HG03039 (cell line): Measurements from ENCODE around the gene NR1I2.

ENCODE experiments used
- ATAC-seq: cut with Tn5 transposase; IDR thresholded peaks from one replicate; pipeline ENCODE4 v1.9.1; 2021; ENCODE audit warnings: mild to moderate bottlenecking, moderate library complexity; ENCODE audit not compliant: unreplicated experiment

Gene NR1I2

DNA sequence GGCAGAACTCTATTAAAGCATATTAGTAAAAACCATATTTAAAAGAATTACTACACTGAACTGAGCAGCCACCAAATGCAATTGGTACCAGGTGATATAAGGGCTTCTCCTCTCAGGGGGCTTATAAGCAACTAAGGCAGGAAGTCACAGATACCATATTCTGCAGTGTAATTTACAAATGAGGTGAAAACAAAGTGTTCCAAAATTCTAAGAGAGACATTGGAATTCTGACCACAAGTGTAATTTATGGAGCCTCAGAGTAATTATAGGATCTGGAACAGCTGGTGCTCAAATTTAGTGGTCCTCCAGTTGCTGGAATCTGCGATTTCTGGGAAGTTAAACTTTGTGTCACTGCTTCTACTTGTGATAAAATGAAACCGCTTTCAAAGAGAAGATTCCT is 3.1 kb upstream of the NR1I2 start:
- no peak for ATAC-seq

DNA sequence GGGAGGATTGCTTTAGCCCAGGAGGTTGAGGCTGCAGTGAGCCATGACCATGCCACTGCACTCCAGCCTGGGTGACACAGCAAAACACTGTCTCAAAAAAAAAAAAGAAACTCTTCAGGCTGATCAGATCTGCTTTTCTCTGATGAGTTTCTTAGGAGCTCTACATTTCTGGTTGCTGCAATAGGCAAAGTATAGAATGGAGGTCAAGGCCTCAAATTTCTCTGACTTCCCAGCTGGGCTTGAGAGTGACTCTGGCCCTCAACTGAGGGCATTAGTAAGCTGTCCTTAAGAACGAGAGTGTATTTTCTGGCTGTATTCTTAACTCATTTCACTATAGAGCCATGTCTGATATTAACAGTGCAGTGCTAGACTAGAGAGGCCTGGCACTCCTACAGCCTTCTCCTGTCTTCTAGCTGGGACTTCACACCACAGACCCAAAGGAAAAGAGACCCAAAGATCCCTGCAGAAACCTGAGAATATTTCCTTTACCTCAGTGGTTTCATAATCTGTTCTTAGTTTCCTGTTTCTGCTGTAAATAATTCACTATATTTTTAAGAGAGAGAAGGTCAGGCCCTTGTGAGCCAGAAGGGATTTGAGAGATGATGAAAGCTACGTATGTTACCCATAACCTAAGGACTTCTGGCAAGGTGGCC is 2.0 kb upstream of the NR1I2 start:
- ATAC-seq: no peak

DNA sequence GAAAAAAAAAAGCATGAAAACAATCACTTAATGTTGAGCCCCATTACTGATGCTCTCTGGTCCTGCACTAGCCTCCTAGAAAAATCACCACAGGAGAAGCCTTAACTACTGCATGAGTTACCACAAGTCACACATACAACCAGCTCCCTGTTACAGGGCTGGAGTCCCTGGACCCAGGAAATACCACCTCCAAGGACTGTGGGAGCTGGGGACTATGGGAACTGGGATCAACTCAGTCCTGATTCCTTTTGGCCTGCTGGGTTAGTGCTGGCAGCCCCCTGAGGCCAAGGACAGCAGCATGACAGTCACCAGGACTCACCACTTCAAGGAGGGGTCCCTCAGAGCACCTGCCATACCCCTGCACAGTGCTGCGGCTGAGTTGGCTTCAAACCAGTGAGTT is 559 bp downstream of the NR1I2 start:
- no peak for ATAC-seq

DNA sequence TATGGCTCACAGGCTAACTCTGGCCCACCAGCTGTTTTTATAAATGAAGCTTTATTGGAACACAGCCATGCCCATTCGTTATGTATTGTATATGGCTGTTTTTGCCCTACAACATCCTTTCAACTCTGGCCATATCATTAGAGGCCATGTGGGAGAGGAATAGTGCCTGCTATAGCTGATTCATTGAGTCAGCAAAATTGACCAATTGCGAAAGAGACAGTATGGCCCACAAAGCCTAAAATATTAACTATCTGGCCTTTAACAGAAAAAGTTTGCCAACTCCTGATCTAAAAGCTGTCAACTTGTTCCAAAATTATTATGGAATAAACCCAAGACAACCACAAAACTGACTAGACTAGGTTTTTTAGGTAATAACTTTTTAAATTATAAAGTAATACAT is 1.4 kb downstream of the NR1I2 start:
- no peak for ATAC-seq

DNA sequence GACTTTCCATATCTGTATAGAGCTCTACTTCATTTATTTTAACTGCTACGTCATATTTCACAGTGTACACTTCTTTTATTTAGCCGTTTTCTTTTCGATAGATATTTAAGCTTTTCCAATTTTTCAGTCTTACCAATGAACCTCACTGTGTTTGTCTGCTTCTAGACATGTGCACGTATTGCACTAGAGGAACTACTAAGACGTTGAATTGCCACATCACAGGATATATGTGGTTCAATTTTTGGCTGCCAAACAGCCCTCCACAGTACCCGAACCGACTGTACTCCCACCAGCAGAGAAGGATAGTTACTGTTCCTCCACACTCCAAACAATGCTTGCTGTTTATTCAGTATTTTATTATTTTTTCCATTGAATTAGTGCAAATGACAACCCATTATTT is 2.0 kb downstream of the NR1I2 start:
- ATAC-seq: no peak

DNA sequence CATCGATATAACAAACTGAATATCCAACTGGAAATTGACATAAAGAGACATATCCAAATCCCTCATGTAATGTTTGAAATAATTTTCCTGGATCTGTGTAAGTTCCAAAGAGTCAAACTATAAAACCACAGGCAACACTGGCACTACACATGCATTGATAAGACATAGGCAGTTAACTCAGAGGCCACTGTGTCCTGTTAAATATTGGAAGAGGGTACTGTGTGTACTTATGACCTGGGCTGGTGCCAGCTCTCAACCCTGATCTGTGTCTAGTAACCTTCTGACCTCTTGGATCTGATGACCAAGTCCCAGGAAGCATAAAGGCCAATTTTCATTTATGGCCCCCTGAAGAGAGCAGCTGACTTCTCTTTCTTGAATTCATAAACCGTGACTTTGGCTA is 4.5 kb downstream of the NR1I2 start:
- ATAC-seq: no peak

DNA sequence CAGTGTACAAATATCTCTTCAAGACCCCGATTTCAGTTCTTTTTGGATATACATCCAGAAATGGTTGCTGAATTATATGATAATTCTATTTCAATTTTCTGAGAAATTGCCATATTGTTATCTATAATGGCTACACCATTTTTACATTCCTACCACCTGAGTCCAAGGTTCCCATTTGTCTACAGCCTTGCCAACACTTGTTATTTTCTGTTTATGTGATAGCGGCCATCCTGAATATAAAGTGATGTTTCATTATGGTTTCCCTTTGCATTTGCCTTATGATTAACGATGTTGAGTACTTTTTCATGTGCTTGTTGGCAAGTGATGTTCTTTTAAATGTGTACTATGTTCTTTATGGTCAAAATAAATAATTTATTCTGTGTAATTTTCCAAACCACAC is 8.5 kb downstream of the NR1I2 start:
- no peak for ATAC-seq

DNA sequence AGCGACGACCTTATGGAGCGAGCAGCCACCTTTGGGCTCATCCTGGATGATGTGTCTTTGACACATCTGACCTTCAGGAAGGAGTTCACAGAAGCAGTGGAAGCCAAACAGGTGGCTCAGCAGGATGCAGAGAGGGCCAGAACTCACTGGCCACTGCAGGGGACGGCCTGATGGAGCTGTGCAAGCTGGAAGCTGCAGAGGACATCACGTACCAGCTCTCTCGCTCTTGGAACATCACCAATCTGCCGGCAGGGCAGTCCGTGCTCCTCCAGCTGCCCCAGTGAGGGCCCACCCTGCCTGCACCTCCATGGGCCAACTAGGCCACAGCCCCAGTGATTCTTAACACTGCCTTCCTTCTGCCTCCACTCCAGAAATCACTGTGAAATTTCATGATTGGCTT is 10.4 kb downstream of the NR1I2 start:
- no peak for ATAC-seq

DNA sequence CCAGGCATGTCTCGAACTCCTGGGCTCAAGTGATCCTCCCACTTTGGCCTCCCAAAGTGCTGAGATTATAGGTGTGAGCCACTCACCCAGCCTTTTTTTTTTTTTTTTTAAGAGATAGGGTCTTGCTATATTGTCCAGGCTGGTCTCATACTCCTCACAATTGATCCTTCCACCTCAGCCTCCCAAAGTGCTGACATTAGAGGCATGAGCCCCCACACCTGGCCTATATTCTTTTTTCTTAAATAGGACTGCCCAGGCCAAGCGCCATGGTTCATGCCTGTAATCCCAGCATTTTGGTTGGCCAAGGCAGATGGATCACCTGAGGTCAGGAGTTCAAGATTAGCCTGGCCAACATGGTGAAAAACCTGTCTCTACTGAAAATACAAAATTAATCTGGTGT is 12.5 kb downstream of the NR1I2 start:
- ATAC-seq: no peak

DNA sequence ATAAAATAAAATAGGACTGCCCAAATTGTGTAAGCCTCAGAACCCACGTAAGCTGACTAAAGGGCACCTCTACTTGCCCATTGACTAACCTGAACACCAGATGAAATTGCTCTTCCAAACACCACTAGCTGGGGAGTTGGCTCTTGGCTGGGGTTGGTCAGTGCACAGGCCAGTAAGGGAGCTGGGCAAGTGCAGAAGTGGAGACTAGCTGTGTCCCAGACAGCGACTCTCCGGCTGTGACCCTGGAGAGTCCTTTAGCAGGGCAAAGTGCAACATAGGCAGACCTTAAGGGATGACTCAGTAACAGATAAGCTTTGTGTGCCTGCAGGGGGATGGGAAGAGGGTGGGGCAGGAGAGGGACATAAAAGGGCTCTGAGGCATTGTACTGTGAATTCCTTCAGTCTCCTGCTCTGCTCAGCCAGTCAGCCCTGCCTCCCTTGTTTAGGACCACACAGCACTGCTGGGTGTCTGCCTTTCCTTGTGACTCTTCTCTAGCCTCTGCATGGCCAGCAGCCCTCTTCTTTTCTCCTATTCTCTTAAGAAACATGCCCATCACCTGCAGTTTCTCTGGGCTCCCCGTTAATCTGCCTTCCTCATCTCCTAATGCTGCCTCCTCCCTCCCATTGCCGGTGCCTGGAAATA is 13.2 kb downstream of the NR1I2 start:
- no peak for ATAC-seq

DNA sequence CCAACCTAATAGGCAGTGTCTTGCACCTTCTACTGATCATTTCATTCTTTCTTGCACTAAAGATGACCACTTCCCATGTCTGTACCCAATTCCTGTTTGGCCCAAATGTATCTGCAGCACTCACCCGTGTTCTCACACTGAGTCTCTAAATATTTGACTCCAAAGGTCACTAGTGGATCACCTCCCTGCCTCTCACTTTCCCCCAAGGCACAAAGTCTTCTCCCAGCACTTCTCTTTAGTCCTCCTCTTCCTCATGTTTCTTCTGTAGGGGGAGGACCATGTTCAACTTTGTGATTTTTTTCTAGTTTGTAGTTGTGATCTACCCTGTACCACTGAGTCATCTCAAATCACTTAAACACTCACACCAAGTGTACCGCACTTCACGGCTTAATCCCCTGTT is 13.9 kb downstream of the NR1I2 start:
- no peak for ATAC-seq

DNA sequence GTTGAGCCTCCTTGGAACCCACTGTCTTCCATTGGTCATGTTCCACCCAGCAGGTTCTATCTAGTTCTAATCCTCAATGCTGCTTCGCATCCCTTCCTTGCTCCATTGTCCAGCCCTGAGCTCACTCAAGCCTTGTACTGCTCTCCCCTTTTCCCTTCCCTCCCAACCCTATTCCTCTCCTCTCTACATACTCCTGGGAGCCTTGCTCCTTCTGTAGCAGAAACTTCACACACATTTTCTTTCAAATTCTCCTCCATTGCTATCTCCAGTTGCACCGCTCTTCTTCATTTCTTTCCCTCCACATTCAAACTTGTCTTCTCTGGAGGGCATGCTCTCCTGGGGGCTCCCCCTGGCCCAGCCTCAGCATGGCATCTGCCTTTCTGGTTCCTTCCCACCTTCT is 14.5 kb downstream of the NR1I2 start:
- ATAC-seq: no peak

DNA sequence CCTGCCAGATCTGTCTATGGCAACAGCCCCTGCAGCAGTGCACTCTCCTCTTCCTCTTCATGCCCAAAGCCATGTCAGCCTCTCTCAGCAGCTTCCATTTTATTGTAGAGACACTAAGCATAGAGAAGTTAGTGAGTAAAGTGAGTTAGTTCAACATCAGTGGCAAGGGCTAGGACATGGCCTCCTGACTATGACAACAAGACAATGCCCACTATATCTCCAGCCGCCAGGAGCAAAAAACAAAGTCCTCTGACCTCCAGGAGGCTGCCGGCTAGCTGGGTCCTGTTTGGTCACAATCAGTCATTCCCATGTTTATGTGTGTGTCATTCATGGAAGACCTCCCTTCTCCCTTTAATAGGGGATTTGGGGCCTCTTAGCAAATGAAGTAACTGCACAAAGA is 14.9 kb downstream of the NR1I2 start:
- no peak for ATAC-seq

DNA sequence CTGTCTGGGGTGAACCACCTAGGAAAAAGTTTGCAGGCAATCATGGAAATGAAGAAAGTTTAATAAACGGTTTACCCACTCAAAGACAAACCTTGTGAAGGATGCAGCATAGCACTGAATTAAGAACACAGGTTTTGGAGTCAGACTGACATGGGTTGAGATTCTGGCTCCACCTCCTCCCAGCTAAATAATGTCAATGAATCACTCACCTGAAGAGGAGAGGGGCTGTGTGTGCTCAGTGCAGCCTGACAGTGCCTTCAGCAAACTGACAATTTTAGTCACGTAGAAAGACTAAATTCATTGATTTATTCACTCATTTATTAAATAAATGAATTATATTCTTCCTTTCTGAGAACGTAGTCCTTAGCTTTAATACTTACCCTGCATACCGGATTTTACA is 18.9 kb downstream of the NR1I2 start:
- no peak for ATAC-seq

DNA sequence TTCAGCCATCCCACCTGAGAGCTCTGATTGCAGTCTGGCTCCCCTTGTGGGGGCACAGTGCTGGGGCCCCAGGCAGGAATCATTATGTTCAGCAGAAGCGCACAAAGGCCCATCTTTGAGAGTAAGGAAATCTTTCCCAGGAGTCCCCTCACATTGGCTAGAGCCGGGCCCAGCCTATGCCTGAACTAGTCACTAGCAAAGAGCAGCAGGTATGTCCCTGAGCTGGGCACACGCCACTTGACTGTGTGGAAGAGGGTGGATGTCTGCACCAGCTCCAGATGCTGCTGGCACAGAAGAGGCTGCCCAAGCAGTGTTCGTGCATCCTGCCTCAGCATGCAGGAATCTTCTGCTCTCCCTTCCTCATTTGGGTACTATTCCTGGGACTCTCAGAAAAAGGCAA is 26.3 kb downstream of the NR1I2 start:
- ATAC-seq: no peak

DNA sequence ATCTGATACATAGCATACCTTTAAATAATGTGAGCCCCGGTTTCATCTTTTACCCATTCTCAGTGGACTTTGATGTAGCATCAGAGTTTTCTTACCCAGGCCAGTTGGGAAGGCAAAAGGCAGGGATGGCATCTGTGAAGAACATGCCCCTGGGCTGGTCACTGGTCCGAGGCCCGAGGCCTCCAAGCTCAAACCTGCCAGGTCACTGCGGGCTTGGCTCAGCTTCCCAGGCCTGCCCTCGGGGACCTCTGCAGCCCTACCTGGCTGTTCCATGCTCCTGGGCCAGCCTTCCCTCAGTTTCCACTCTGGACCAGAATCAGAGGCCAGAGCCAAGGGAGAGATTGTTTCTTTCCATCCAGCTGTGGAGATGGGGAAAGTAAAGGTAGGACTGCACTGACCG is 26.9 kb downstream of the NR1I2 start:
- no peak for ATAC-seq

DNA sequence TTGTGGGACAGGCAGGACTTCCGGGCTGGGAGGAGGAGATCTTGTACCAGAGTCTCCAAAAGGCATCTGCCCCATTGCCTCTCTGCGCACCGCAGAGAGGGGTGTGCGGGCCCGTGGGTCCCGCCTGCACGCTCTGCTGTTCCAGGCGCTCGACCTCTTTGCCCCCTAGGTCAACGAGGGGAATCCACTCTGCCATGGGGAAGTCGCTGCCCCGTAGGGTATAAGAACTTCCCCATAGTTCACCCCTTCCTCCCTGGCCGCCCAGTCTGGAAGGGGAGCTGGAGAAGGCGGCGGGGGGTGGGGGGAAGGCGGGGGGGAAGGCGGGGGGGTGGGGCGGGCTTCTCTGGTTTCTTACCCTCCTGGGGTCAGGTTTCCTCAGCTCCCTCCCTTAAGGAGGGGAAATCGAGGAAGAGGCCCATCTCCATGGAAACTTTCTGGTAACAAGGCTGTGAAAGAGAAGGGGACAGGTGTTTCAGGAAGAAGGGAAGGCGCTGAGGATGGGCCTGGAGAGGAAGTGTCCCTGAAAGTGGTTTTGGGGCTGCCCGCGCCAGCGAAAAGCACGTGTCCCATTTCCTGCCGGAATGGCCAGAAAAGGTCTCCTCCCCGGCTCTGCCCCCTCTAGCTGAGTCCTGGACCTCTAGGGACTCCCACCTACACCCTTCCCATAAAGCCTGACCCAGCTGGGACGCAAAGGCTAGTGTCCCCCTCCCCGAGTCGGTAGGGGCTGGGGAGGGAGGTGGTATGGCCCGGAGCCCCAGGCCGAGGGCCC is 27.5 kb downstream of the NR1I2 start:
- ATAC-seq: peak; percentile 11

DNA sequence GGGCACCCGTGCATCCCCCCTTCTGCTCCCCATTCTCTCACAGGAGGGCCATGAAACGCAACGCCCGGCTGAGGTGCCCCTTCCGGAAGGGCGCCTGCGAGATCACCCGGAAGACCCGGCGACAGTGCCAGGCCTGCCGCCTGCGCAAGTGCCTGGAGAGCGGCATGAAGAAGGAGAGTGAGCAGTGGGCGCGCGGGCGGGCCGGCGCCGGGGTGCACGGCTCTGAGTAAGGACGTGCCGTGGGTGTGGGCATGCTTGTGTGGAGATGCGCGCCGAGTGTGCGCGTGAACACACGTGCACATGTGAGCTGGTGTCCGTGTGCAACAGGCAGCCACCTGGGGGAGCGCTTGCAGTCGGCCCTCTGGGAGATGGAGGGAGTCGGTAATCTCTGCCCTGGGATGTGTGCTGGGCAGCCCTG is 28.1 kb downstream of the NR1I2 start:
- ATAC-seq: peak; percentile 83

DNA sequence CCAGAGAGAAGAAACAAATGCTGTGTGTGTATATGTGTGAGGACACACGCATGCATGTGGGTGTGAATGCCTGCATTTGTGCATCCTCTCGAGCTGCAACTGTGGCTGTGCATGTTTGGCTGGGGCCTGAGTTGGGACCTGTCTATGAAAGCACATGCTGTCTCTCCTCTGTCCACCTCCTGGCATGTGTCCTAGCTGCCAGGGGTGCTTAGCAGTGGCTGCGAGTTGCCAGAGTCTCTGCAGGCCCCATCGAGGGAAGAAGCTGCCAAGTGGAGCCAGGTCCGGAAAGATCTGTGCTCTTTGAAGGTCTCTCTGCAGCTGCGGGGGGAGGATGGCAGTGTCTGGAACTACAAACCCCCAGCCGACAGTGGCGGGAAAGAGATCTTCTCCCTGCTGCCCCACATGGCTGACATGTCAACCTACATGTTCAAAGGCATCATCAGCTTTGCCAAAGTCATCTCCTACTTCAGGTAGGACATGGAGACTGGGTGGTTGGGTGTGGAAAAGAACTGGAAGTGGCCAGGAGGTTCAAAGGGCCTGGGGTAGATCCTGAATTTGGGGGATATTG is 30.7 kb downstream of the NR1I2 start:
- ATAC-seq: no peak

DNA sequence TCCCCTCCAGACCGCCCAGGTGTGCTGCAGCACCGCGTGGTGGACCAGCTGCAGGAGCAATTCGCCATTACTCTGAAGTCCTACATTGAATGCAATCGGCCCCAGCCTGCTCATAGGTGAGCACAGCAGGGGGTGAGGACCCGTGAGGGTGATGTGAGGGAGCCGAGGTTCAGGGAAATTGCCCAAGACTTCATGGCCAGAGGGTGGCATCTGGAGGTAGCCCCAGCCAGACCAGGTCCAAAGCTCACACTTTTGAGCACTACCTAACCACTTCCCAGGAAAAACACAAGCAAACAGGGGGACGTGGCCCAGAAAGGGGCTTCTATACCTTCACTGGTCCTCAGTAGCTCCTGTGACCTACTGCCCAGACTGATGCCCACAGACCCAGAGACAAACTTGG is 33.8 kb downstream of the NR1I2 start:
- ATAC-seq: no peak

DNA sequence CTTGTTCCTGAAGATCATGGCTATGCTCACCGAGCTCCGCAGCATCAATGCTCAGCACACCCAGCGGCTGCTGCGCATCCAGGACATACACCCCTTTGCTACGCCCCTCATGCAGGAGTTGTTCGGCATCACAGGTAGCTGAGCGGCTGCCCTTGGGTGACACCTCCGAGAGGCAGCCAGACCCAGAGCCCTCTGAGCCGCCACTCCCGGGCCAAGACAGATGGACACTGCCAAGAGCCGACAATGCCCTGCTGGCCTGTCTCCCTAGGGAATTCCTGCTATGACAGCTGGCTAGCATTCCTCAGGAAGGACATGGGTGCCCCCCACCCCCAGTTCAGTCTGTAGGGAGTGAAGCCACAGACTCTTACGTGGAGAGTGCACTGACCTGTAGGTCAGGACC is 35.2 kb downstream of the NR1I2 start:
- ATAC-seq: no peak
